Karpas-422 (cell line): ENCODE measurements around the gene SLITRK2. TPM values are rescaled to one million over a fixed set of nuclear protein-coding genes. Genes with fewer than 3 reads are reported as not detected.

Experiments
- DNase-seq: peaks from one replicate; pipeline ENCODE4 v3.0.0-alpha.2; 2015
- H2AFZ ChIP-seq: fragments of 200-600 bp; sonication (generic); 2 replicates; pipeline ENCODE4 v1.6.1; 2014; ENCODE audit warnings: antibody characterized with exemption, low read length, mixed read lengths
- H3K27ac ChIP-seq: fragments of 200-600 bp; sonication (generic); 2 replicates; pipeline ENCODE4 v1.5.1; 2014; ENCODE audit warnings: mild to moderate bottlenecking, low read length, moderate library complexity
- H3K27me3 ChIP-seq: fragments of 200-600 bp; sonication (generic); 2 replicates; pipeline ENCODE4 v1.6.1; 2014; ENCODE audit warnings: low read length, mixed read lengths
- H3K36me3 ChIP-seq: fragments of 200-600 bp; sonication (generic); 2 replicates; pipeline ENCODE4 v1.6.1; 2014; ENCODE audit warnings: low read length, mixed read lengths; ENCODE audit not compliant: insufficient read depth
- H3K4me1 ChIP-seq: fragments of 200-600 bp; sonication (generic); 2 replicates; pipeline ENCODE4 v1.6.1; 2014; ENCODE audit warnings: mild to moderate bottlenecking, low read length, mixed read lengths
- H3K4me2 ChIP-seq: fragments of 200-600 bp; sonication (generic); 2 replicates; pipeline ENCODE4 v1.6.1; 2014; ENCODE audit warnings: low read length, low read depth, mild to moderate bottlenecking; ENCODE audit not compliant: poor library complexity, severe bottlenecking
- H3K4me3 ChIP-seq: fragments of 200-600 bp; sonication (generic); 2 replicates; pipeline ENCODE4 v1.5.1; 2014; ENCODE audit warnings: mild to moderate bottlenecking, antibody characterized with exemption, low read length, mixed read lengths
- H3K79me2 ChIP-seq: fragments of 200-600 bp; sonication (generic); 2 replicates; pipeline ENCODE4 v1.6.1; 2014; ENCODE audit warnings: mild to moderate bottlenecking, low read length, mixed read lengths
- H3K9ac ChIP-seq: fragments of 200-600 bp; sonication (generic); 2 replicates; pipeline ENCODE4 v1.6.0; 2014; ENCODE audit warnings: low read length
- H3K9me2 ChIP-seq: fragments of 200-600 bp; sonication (generic), shearing (Covaris generic); replicated peaks from 2 replicates; pipeline ENCODE4 v1.6.0; 2014; ENCODE audit warnings: mild to moderate bottlenecking, low read length, moderate library complexity; ENCODE audit not compliant: insufficient read depth
- H3K9me3 ChIP-seq: fragments of 300-700, 200-600 bp; sonication (generic); 2 replicates; pipeline ENCODE4 v1.6.1; 2014; ENCODE audit warnings: low read length, mixed read lengths
- H4K20me1 ChIP-seq: fragments of 200-600 bp; sonication (generic); 2 replicates; pipeline ENCODE4 v1.6.1; 2014; ENCODE audit warnings: mild to moderate bottlenecking, antibody characterized with exemption, low read length, low read depth; ENCODE audit not compliant: insufficient read depth
- total RNA-seq: library from RNA; depleted of rRNA; stranded (reverse); fragments of >200 nt; shearing (Covaris generic); gene quantifications from 2 replicates; pipeline ENCODE4 v1.2.3, GENCODE V29; 2014; ENCODE audit warnings: low replicate concordance

SLITRK2 gene
- total RNA-seq, 1 experiment from 2014 or later, result not detected

DNA sequence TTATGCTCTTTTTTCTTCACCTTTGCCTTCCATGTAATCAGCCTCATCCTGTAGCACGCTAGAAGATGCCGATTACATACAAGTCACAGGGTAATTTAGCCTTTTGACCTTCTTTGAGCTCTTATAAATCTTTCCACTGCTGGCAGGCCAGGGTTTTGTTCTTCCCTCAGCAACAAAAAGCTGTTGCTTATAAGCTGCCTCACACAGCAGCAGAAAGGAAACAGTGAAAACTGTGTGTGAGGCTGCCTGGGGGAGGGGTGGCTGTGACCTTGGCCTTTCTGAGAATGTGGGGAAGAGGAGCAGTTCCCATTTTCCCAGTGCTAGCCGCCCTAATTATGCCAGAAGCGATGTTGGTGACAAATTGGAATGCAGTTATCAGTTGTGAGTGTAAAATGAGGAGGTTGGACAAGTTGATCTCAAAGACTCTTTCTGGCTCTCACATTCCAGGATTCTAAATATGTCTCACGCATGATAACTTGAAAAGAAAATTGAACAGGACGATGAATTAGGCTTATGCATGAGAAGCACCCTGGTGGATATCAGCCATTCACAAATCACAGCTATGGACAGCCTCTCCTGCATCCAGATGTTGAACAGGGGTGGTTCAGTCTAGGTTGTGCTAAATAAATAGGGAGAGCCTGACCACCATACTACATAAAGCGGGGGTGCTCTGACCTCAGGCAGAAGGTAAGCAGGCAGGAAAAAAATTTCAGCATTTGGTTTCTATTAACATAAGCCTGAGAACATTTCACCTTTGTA, 25.7 kb downstream of the SLITRK2 start:
- Histone ChIP-seq H3K9me2 (no peaks in the 10 kb centered on the region), H4K20me1 (no peaks in the 10 kb centered on the region), H3K4me3 (no peak overlapping the region), H3K4me2 (no peak overlapping the region), H2AFZ (no peak overlapping the region), H3K9ac (no peak overlapping the region), H3K79me2 (no peaks in the 10 kb centered on the region), H3K27ac (no peak overlapping the region), H3K36me3 (no peaks in the 10 kb centered on the region), H3K9me3 (peaks cover 8% of the 10 kb centered on the region; the same call in 1 of the 2 replicates), H3K4me1 (no peaks in the 10 kb centered on the region), H3K27me3 (no peaks in the 10 kb centered on the region)
- no peak for DNase-seq

DNA sequence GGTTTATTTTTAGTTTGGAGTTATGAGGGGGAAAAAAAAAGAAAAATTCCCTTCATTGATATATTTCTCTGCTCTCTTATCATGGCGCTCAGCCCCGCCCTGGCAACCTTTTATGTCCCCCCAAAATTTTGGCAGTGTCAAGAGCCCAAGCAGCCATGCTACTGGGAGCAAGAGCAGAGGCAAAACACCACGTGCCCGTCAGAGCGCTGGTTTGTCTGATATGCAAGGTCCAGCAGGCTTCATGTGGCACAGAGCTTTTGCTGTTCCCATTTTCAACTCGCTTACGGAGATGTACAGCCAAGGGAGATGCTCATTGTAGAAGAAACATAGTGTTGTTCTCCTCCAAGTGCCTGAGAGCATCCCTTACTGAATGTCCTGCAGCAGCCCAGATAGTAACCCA, 27.3 kb downstream of the SLITRK2 start:
- no peak overlapping the region for H3K9ac ChIP-seq
- no peaks in the 10 kb centered on the region for H4K20me1 ChIP-seq
- no peak overlapping the region for H3K4me2 ChIP-seq
- no peak overlapping the region for H2AFZ ChIP-seq
- H3K4me1 ChIP-seq, result no peaks in the 10 kb centered on the region
- no peaks in the 10 kb centered on the region for H3K79me2 ChIP-seq
- H3K27me3 ChIP-seq, result no peaks in the 10 kb centered on the region
- H3K36me3 ChIP-seq, result no peaks in the 10 kb centered on the region
- no peaks in the 10 kb centered on the region for H3K9me2 ChIP-seq
- no peak overlapping the region for H3K27ac ChIP-seq
- peaks cover 8% of the 10 kb centered on the region; the same call in 1 of the 2 replicates for H3K9me3 ChIP-seq
- no peak for DNase-seq
- H3K4me3 ChIP-seq, result no peak overlapping the region

DNA sequence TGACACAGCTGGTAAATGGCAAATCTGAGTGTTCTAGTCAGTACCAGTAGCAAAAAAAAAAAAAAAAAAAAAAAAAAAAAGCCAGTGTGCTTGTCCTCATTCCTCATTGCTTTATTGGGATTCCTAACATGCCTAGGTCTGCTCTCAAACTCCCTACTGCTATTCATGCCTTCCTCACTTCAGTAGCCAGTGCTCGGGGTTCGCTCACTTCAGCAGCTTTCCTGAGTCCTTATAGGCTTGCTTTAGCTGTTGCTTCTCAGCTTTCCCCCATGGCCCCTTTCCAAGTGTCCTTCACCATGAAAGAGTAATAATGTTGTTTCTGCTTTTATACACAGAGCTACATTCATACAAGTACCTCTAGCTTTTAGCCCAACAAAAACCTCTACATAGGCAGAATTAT, 30.8 kb downstream of the SLITRK2 start:
- no peak overlapping the region for H3K27ac ChIP-seq
- H2AFZ ChIP-seq, result no peak overlapping the region
- H3K4me1 ChIP-seq, result no peaks in the 10 kb centered on the region
- no peaks in the 10 kb centered on the region for H4K20me1 ChIP-seq
- H3K4me2 ChIP-seq, result no peak overlapping the region
- H3K9me2 ChIP-seq, result no peaks in the 10 kb centered on the region
- H3K9ac ChIP-seq, result no peak overlapping the region
- H3K4me3 ChIP-seq, result no peak overlapping the region
- DNase-seq, result no peak
- H3K9me3 ChIP-seq, result peaks cover 12% of the 10 kb centered on the region; the same call in 1 of the 2 replicates
- no peaks in the 10 kb centered on the region for H3K27me3 ChIP-seq
- no peaks in the 10 kb centered on the region for H3K79me2 ChIP-seq
- no peaks in the 10 kb centered on the region for H3K36me3 ChIP-seq

DNA sequence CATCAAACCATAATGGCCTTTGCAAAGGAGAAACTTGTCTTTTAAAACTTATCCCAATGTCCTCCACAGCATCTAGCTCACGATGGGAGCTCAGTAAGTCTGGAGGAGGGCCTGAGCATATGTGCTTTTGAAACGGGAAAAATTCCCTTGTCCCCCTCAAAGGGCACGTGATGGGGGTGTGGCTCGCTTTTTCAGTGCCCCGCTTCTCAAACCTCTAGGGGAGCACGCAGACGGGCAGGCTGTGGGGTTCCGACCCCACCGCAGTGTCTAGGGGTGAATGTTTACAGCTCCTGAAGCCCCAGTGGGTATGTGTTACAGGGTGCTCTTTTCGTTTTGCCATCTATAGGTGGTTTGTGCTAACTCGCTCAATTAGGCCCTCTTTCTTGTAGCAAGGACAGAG, 31.2 kb downstream of the SLITRK2 start:
- Histone ChIP-seq H3K36me3 (no peaks in the 10 kb centered on the region), H3K9ac (no peak overlapping the region), H3K4me1 (no peaks in the 10 kb centered on the region), H3K9me2 (no peaks in the 10 kb centered on the region), H3K4me3 (no peak overlapping the region), H3K9me3 (peaks cover 12% of the 10 kb centered on the region), H3K27ac (no peak overlapping the region), H2AFZ (no peak overlapping the region), H3K79me2 (no peaks in the 10 kb centered on the region), H3K27me3 (no peaks in the 10 kb centered on the region), H3K4me2 (no peak overlapping the region), H4K20me1 (no peaks in the 10 kb centered on the region)
- DNase-seq, result no peak

DNA sequence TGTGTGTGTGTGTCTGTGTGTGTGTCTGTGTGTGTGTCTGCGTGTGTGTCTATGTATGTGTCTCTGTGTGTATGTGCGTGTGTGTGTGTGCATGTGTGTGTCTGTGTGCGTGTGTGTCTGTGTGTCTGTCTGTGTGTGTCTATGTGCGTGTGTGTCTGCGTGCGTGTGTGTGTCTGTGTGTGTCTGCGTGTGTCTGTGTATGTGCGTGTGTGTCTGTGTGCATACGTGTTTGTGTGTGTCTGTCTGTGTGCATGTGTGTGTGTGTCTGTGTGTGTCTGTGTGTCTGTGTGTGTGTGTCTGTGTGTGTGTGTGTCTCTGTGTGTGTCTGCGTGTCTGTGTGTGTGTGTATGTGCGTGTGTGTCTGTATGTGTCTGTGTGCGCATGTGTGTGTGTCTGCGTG, 35.6 kb downstream of the SLITRK2 start:
- H3K9ac ChIP-seq, result no peak overlapping the region
- H4K20me1 ChIP-seq, result no peaks in the 10 kb centered on the region
- H3K79me2 ChIP-seq, result no peaks in the 10 kb centered on the region
- no peaks in the 10 kb centered on the region for H3K27me3 ChIP-seq
- H2AFZ ChIP-seq, result no peak overlapping the region
- DNase-seq, result no peak
- no peaks in the 10 kb centered on the region for H3K36me3 ChIP-seq
- peaks cover 9% of the 10 kb centered on the region for H3K9me3 ChIP-seq
- no peaks in the 10 kb centered on the region for H3K4me1 ChIP-seq
- H3K27ac ChIP-seq, result no peak overlapping the region
- no peak overlapping the region for H3K4me2 ChIP-seq
- no peaks in the 10 kb centered on the region for H3K9me2 ChIP-seq
- H3K4me3 ChIP-seq, result no peak overlapping the region

DNA sequence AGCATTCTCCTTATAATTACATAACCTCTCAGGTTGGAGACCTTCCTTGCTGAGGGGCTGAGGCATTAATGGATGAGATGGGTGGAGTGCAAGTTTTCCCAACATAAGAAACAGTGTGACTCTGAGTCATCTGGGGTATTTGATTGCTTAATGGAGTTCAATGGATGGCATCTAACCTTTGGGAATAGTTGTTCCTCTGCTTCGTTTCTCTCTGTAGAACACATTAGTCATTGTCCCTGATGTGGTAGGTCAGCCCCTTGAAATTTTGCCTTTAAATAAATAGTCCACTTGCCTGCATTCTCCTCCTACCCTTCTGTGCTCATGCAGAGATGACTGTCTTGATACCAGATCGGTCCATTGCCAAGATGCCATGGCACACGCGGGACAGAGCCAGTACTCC, 38.6 kb downstream of the SLITRK2 start:
- H3K4me3 ChIP-seq, result no peak overlapping the region
- H3K27me3 ChIP-seq, result no peaks in the 10 kb centered on the region
- no peaks in the 10 kb centered on the region for H3K79me2 ChIP-seq
- H3K4me1 ChIP-seq, result no peaks in the 10 kb centered on the region
- H4K20me1 ChIP-seq, result no peaks in the 10 kb centered on the region
- H3K9ac ChIP-seq, result no peak overlapping the region
- H2AFZ ChIP-seq, result no peak overlapping the region
- DNase-seq, result no peak
- H3K9me2 ChIP-seq, result no peaks in the 10 kb centered on the region
- no peak overlapping the region for H3K27ac ChIP-seq
- H3K36me3 ChIP-seq, result no peaks in the 10 kb centered on the region
- no peak overlapping the region for H3K4me2 ChIP-seq
- H3K9me3 ChIP-seq, result peaks cover 12% of the 10 kb centered on the region

DNA sequence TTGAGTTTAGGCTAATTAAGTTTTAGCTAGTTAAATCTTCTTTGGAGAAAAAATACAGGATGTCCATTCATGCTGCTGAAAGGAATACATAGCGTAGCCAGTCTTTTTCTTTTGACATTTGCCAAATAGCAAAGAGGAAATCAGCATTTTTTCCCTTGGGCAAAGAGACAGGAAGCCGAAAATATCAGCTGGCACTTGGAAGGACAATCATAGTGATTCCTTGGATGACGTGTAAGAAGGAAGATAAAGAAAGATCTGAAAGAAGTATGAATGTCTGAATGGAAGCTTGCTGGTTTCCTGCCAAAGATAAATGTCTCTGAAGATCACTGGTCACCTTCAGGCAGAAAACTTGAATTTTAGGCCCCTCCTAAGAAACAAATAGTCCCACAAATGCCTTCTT, 44.2 kb downstream of the SLITRK2 start:
- Histone ChIP-seq H3K9ac (no peak overlapping the region), H3K9me2 (no peaks in the 10 kb centered on the region), H4K20me1 (no peaks in the 10 kb centered on the region), H3K36me3 (no peaks in the 10 kb centered on the region), H3K4me3 (no peak overlapping the region), H3K4me2 (no peak overlapping the region), H3K79me2 (no peaks in the 10 kb centered on the region), H3K4me1 (no peaks in the 10 kb centered on the region), H3K9me3 (peaks cover 3% of the 10 kb centered on the region), H2AFZ (no peak overlapping the region), H3K27me3 (no peaks in the 10 kb centered on the region), H3K27ac (no peak overlapping the region)
- no peak for DNase-seq

DNA sequence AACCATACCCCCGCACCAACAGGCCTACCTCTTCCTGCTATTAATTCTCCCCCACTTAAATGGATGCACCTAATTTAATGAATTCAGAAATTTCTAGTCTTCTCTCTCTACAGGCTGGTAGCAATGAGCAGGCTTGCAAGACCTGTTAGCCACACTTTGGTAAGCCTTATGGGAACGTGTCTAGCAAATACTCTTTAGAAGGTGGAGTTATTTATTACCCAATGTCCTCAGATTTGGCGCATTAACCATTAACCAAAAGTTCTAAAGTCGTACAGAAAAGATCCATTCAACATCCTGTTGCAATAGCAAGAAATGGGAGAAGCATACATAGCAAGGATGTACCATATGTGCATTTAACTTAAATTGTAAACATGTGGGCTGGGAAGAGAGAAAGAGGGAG, 47.5 kb downstream of the SLITRK2 start:
- no peaks in the 10 kb centered on the region for H3K9me2 ChIP-seq
- H4K20me1 ChIP-seq, result no peaks in the 10 kb centered on the region
- H3K9me3 ChIP-seq, result peaks cover 2% of the 10 kb centered on the region
- H3K4me3 ChIP-seq, result no peak overlapping the region
- no peak for DNase-seq
- H3K27ac ChIP-seq, result no peak overlapping the region
- H3K79me2 ChIP-seq, result no peaks in the 10 kb centered on the region
- H3K9ac ChIP-seq, result no peak overlapping the region
- H3K4me2 ChIP-seq, result no peak overlapping the region
- no peak overlapping the region for H2AFZ ChIP-seq
- no peaks in the 10 kb centered on the region for H3K36me3 ChIP-seq
- no peaks in the 10 kb centered on the region for H3K4me1 ChIP-seq
- H3K27me3 ChIP-seq, result no peaks in the 10 kb centered on the region
